ENCODE data around the gene PIP4K2C. TPM values are rescaled to one million over a fixed set of nuclear protein-coding genes. Genes with fewer than 3 reads are reported as not detected.
"Not testable (repeated sequence)": the region's sequence is repeated elsewhere in the genome, so short reads cannot be mapped to it uniquely, and the experiment has no call there.

The PIP4K2C gene
- total and polyA plus RNA-seq, 5 donors from 2014 or later, result 24.6 to 38.6 (median 32.1) TPM

DNA sequence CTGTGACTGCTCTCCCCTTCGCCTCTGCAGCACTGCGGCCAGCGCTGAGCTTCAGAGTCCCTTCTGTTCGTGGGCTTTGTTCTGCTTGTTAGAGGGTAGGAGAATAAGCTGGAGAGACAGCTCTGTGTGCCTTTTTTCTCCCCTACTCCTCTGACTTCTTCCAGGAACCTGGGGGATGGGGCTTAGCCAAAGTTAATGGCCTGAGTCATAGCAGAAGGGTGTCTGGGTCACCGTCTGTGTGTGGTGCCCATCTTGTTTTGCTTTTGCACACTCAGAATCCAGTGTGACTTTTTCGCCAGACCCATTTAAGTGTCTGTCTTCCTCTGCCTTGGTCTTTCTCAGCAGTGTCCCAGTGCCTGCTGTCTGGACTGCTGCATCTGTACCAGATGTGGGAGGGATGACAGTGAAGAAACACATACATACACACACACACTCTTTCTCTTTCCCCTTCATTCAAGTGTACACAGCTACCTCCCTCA is 38.1 kb upstream of the PIP4K2C start:
- H3K4me1 Mint-ChIP-seq, result peaks cover 0 to 14% (median 8%) of the 10 kb centered on the region in 4 donors
- H3K36me3 Mint-ChIP-seq, result no peaks in the 10 kb centered on the region
- no peak overlapping the region for H3K27ac ChIP-seq (ENCODE audit: insufficient read depth, low read length, poor library complexity, severe bottlenecking)
- no peak overlapping the region for H3K4me3 Mint-ChIP-seq
- H3K27me3 ChIP-seq (ENCODE audit: control insufficient read depth, insufficient read depth, low read length), result peaks cover 6% of the 10 kb centered on the region
- H3K4me1 ChIP-seq (ENCODE audit: control insufficient read depth, insufficient read depth, low read length, poor library complexity, severe bottlenecking), result peaks cover 12% of the 10 kb centered on the region
- no peak overlapping the region for H3K27ac Mint-ChIP-seq
- no peaks in the 10 kb centered on the region for H3K9me3 ChIP-seq (ENCODE audit: control insufficient read depth in 2 of 2, low read length in 2 of 2)
- H3K4me3 ChIP-seq (ENCODE audit: low read depth, low read length), result no peak overlapping the region
- H3K36me3 ChIP-seq (ENCODE audit: control insufficient read depth, insufficient read depth, low read length), result no peaks in the 10 kb centered on the region
- ATAC-seq (ENCODE audit: low read depth in 2 of 2) (no peak), DNase-seq (no peak)
- H3K27me3 Mint-ChIP-seq, result peaks cover 41% of the 10 kb centered on the region
- no peaks in the 10 kb centered on the region for H3K9me3 Mint-ChIP-seq

DNA sequence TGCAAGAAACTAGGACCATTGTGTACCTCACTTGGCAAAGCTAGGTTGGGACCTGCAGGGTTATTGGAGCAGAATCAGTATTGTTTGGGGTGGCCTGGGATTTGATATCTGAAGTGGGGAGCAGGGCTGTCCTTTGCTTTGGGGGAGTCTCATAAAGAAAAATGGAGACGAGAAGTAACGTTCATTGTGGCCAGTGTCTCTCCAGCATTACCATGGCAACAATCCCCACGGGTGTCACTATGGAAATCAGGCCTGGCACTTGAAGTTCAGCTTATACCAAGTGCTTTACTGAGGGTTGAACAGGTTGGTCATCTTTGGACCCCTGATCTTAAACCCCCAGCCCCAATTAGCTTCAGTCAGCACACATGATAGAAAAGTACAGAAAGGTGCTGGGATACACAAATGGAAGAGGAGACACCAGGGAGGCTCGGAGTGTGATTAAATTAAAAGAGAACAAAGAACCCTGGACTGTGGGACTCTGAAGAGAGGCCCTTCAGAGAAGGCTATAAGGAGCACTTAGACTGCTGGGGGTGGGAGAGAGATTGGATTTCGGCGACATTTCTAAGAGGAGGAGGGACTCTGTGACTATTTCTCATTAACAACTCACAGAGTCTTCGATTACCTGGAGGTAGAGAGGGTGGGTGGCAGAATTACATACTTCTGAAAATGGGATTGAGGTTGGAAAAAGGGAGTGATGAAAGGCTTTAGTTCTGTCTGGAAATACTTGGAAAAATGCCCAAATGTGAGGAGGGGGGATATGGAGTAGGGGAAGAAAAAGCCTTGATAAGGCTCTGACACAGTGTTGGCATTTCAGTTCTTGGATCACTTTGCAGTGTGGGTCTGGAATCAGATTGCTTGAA is 37.4 kb upstream of the PIP4K2C start:
- no peak overlapping the region for H3K4me3 Mint-ChIP-seq
- no peaks in the 10 kb centered on the region for H3K36me3 Mint-ChIP-seq

DNA sequence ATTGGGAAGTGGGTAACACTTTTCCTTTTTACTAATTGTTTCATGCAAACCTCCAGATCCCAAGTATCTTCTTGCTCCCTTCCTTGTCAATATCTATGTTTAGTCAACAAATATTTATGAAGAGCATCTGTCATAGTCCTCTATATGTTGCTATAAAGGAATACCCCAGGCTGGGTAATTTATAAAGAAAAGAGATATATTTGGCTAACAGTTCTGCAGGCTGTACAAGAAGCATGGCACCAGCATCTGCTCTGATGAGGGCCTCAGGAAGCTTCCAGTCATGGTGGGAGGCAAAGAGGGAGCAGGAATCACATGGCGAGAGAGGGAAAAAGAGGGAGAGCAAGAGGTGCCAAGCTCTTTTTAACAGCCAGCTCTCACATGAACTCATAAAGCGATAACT is 36.5 kb upstream of the PIP4K2C start:
- Histone ChIP-seq H3K27ac (ENCODE audit: insufficient read depth, low read length, poor library complexity, severe bottlenecking) (no peak overlapping the region), H3K27me3 (ENCODE audit: control insufficient read depth, insufficient read depth, low read length) (peaks cover 2% of the 10 kb centered on the region), H3K9me3 (ENCODE audit: control insufficient read depth in 2 of 2, low read length in 2 of 2) (no peaks in the 10 kb centered on the region), H3K4me3 (ENCODE audit: low read depth, low read length) (no peak overlapping the region), H3K36me3 (ENCODE audit: control insufficient read depth, insufficient read depth, low read length) (no peaks in the 10 kb centered on the region), H3K4me1 (ENCODE audit: control insufficient read depth, insufficient read depth, low read length, poor library complexity, severe bottlenecking) (peaks cover 10% of the 10 kb centered on the region)
- DNase-seq, result no peak
- Mint-ChIP-seq H3K4me1 (peaks cover 0 to 10% (median 3%) of the 10 kb centered on the region in 4 donors), H3K4me3 (no peak overlapping the region), H3K27me3 (peaks cover 30% of the 10 kb centered on the region), H3K9me3 (no peaks in the 10 kb centered on the region), H3K36me3 (no peaks in the 10 kb centered on the region), H3K27ac (no peak overlapping the region)
- no peak for ATAC-seq (ENCODE audit: low read depth in 2 of 2)

More for the DNA sequence above, 37.4 kb upstream of the PIP4K2C start:
- Histone ChIP-seq H3K27me3 (ENCODE audit: control insufficient read depth, insufficient read depth, low read length) (peaks cover 4% of the 10 kb centered on the region), H3K27ac (ENCODE audit: insufficient read depth, low read length, poor library complexity, severe bottlenecking) (no peak overlapping the region), H3K4me3 (ENCODE audit: low read depth, low read length) (no peak overlapping the region), H3K4me1 (ENCODE audit: control insufficient read depth, insufficient read depth, low read length, poor library complexity, severe bottlenecking) (peaks cover 12% of the 10 kb centered on the region), H3K9me3 (ENCODE audit: control insufficient read depth in 2 of 2, low read length in 2 of 2) (no peaks in the 10 kb centered on the region), H3K36me3 (ENCODE audit: control insufficient read depth, insufficient read depth, low read length) (no peaks in the 10 kb centered on the region)
- ATAC-seq (ENCODE audit: low read depth in 2 of 2) (no peak), DNase-seq (no peak)
- peaks cover 39% of the 10 kb centered on the region for H3K27me3 Mint-ChIP-seq
- no peaks in the 10 kb centered on the region for H3K9me3 Mint-ChIP-seq
- H3K4me1 Mint-ChIP-seq, result peaks cover 0 to 14% (median 7%) of the 10 kb centered on the region in 4 donors
- peak overlapping the region in 1 of 3 donors; percentile 50 for H3K27ac Mint-ChIP-seq

DNA sequence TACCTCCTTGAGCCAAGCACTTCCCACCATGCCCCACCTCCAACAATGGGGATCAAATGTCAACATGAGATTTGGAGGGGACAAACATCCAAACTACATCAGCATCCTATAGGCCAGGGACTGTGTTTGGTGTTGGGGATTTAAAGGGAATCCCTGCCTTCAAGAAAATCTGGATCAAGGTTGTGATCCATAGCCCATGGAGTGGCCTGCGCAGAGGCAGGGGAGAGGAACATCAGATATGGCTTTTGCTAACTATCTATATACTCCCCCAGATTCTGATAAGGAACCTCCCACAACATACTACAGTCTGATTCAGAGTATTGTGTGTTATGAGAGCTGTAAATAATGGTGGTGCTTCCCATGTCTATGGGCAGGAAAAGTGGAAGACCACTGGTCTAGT is 36.1 kb upstream of the PIP4K2C start:
- Mint-ChIP-seq H3K27ac (no peak overlapping the region), H3K4me1 (peaks cover 0 to 8% (median 3%) of the 10 kb centered on the region in 4 donors), H3K36me3 (no peaks in the 10 kb centered on the region), H3K9me3 (no peaks in the 10 kb centered on the region), H3K27me3 (peaks cover 28% of the 10 kb centered on the region), H3K4me3 (no peak overlapping the region)
- peaks cover 5% of the 10 kb centered on the region for H3K4me1 ChIP-seq (ENCODE audit: control insufficient read depth, insufficient read depth, low read length, poor library complexity, severe bottlenecking)
- H3K36me3 ChIP-seq (ENCODE audit: control insufficient read depth, insufficient read depth, low read length), result no peaks in the 10 kb centered on the region
- H3K4me3 ChIP-seq (ENCODE audit: low read depth, low read length), result no peak overlapping the region
- no peak overlapping the region for H3K27ac ChIP-seq (ENCODE audit: insufficient read depth, low read length, poor library complexity, severe bottlenecking)
- no peak for DNase-seq
- peaks cover 2% of the 10 kb centered on the region for H3K27me3 ChIP-seq (ENCODE audit: control insufficient read depth, insufficient read depth, low read length)
- no peaks in the 10 kb centered on the region for H3K9me3 ChIP-seq (ENCODE audit: control insufficient read depth in 2 of 2, low read length in 2 of 2)
- ATAC-seq (ENCODE audit: low read depth in 2 of 2), result no peak

DNA sequence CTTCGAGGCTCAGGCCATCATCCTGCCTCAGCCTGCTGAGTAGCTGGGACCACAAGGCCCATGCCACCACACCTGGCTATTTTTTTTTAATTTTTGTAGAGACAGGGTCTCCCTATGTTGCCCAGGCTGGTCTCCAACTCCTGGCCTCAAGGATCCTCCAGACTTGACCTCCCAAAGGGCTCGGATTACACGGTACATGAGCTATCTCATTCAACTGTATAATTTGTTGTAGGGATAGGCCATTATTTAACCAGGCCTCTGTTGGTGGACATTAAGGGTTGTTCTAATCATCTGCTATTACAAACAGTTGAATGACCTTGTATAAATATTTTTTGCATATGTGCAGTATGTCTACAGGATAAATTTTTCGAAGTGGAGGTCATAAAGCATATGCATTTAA is 32.1 kb upstream of the PIP4K2C start:
- no peak overlapping the region for H3K4me3 ChIP-seq (ENCODE audit: low read depth, low read length)
- no peak for DNase-seq
- H3K36me3 ChIP-seq (ENCODE audit: control insufficient read depth, insufficient read depth, low read length), result no peaks in the 10 kb centered on the region
- no peak overlapping the region for H3K27ac ChIP-seq (ENCODE audit: insufficient read depth, low read length, poor library complexity, severe bottlenecking)
- no peak overlapping the region for H3K4me3 Mint-ChIP-seq
- ATAC-seq (ENCODE audit: low read depth in 2 of 2), result no peak
- peak overlapping the region in 1 of 3 donors; percentile 38 for H3K27ac Mint-ChIP-seq
- H3K27me3 Mint-ChIP-seq, result peaks cover 27% of the 10 kb centered on the region
- H3K9me3 Mint-ChIP-seq, result no peaks in the 10 kb centered on the region
- H3K36me3 Mint-ChIP-seq, result no peaks in the 10 kb centered on the region
- H3K27me3 ChIP-seq (ENCODE audit: control insufficient read depth, insufficient read depth, low read length), result no peaks in the 10 kb centered on the region
- H3K4me1 Mint-ChIP-seq, result peaks cover 0 to 5% (median 1%) of the 10 kb centered on the region in 4 donors
- H3K9me3 ChIP-seq (ENCODE audit: control insufficient read depth in 2 of 2, low read length in 2 of 2), result no peaks in the 10 kb centered on the region
- H3K4me1 ChIP-seq (ENCODE audit: control insufficient read depth, insufficient read depth, low read length, poor library complexity, severe bottlenecking), result no peaks in the 10 kb centered on the region

DNA sequence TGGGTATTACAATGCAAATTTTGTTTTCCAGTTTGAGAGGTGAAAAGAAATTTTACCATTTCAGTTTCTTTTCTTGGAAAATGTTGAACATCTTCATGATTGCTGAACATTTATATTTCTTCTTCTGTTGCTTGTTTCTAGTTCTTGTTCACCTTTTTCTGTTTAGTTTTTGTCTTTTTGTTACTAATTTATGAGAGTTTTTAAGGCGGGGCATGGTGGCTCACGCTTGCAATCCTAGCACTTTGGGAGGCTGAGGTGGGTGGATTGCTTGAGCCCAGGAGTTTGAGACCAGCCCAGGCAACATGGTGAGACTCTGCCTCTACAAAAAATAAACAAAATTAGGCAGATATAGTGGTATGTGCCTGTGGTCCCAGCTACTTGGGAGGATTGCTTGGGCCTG is 30.5 kb upstream of the PIP4K2C start:
- Histone ChIP-seq H3K4me3 (ENCODE audit: low read depth, low read length) (no peak overlapping the region), H3K9me3 (ENCODE audit: control insufficient read depth in 2 of 2, low read length in 2 of 2) (no peaks in the 10 kb centered on the region), H3K27me3 (ENCODE audit: control insufficient read depth, insufficient read depth, low read length) (no peaks in the 10 kb centered on the region), H3K4me1 (ENCODE audit: control insufficient read depth, insufficient read depth, low read length, poor library complexity, severe bottlenecking) (no peaks in the 10 kb centered on the region), H3K27ac (ENCODE audit: insufficient read depth, low read length, poor library complexity, severe bottlenecking) (no peak overlapping the region), H3K36me3 (ENCODE audit: control insufficient read depth, insufficient read depth, low read length) (no peaks in the 10 kb centered on the region)
- H3K27me3 Mint-ChIP-seq, result peaks cover 23% of the 10 kb centered on the region
- H3K36me3 Mint-ChIP-seq, result no peaks in the 10 kb centered on the region
- H3K4me1 Mint-ChIP-seq, result peaks cover 0 to 5% (median 1%) of the 10 kb centered on the region in 4 donors
- DNase-seq (no peak), ATAC-seq (ENCODE audit: low read depth in 2 of 2) (no peak)
- no peaks in the 10 kb centered on the region for H3K9me3 Mint-ChIP-seq
- no peak overlapping the region for H3K27ac Mint-ChIP-seq
- no peak overlapping the region for H3K4me3 Mint-ChIP-seq

DNA sequence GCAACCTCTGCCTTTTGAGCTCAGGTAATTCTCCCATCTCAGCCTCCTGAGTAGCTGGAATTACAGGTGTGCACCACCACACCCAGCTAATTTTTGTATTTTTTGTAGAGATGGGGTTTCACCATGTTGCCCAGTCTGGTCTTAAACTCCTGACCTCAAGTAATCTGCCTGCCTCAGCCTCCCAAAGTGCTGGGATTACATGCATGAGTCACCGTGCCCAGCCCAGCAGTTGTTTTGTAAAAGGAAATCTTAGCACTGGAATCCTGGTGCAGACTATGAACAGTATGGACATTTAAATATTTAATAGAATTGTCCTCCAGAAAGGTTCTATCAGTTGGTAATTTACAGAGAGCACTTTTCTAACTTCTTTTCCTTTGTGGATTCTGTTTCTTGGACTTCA is 29.9 kb upstream of the PIP4K2C start:
- not testable (repeated sequence) for H3K4me3 Mint-ChIP-seq; H3K36me3 Mint-ChIP-seq; H3K27ac ChIP-seq (ENCODE audit: insufficient read depth, low read length, poor library complexity, severe bottlenecking); DNase-seq; ATAC-seq (ENCODE audit: low read depth in 2 of 2); H3K27me3 ChIP-seq (ENCODE audit: control insufficient read depth, insufficient read depth, low read length); H3K27ac Mint-ChIP-seq; H3K9me3 ChIP-seq (ENCODE audit: control insufficient read depth in 2 of 2, low read length in 2 of 2); H3K36me3 ChIP-seq (ENCODE audit: control insufficient read depth, insufficient read depth, low read length); H3K4me3 ChIP-seq (ENCODE audit: low read depth, low read length); H3K9me3 Mint-ChIP-seq; H3K4me1 ChIP-seq (ENCODE audit: control insufficient read depth, insufficient read depth, low read length, poor library complexity, severe bottlenecking); H3K4me1 Mint-ChIP-seq
- peaks cover 23% of the 10 kb centered on the region for H3K27me3 Mint-ChIP-seq

DNA sequence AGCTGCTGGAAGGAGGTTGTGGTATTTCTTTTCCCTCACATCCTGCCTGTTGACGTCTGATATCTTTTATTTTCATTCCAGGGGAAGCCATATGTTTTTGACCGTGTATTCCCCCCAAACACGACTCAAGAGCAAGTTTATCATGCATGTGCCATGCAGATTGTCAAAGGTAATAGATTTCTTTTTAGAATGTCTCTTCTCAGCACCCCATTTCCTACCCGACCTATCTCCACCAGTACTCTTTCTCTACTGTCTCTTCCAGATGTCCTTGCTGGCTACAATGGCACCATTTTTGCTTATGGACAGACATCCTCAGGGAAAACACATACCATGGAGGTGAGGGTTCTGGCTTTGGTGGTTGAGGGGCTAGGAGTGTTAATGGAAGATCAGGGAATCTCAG is 27.6 kb upstream of the PIP4K2C start:
- Mint-ChIP-seq H3K27ac (no peak overlapping the region), H3K4me1 (peaks cover 0 to 5% (median 1%) of the 10 kb centered on the region in 4 donors), H3K9me3 (no peaks in the 10 kb centered on the region), H3K36me3 (no peaks in the 10 kb centered on the region), H3K27me3 (peaks cover 23% of the 10 kb centered on the region), H3K4me3 (no peak overlapping the region)
- no peak overlapping the region for H3K27ac ChIP-seq (ENCODE audit: insufficient read depth, low read length, poor library complexity, severe bottlenecking)
- no peak overlapping the region for H3K4me3 ChIP-seq (ENCODE audit: low read depth, low read length)
- H3K9me3 ChIP-seq (ENCODE audit: control insufficient read depth in 2 of 2, low read length in 2 of 2), result no peaks in the 10 kb centered on the region
- H3K27me3 ChIP-seq (ENCODE audit: control insufficient read depth, insufficient read depth, low read length), result no peaks in the 10 kb centered on the region
- no peak for ATAC-seq (ENCODE audit: low read depth in 2 of 2)
- H3K4me1 ChIP-seq (ENCODE audit: control insufficient read depth, insufficient read depth, low read length, poor library complexity, severe bottlenecking), result no peaks in the 10 kb centered on the region
- H3K36me3 ChIP-seq (ENCODE audit: control insufficient read depth, insufficient read depth, low read length), result no peaks in the 10 kb centered on the region
- DNase-seq, result no peak

Data from CD4-positive, CD25-positive, alpha-beta regulatory T cell (primary cell).